GM12875 (cell line): ENCODE results near the gene HMOX2.

Experiments used
- H3K4me3 ChIP-seq: one replicate; pipeline ENCODE4 v1.5.1; 2011; ENCODE audit warnings: low read depth, low read length, control low read depth
- TF ChIP-seq, protein P1 (sequence below): IDR thresholded peaks from 2 replicates; pipeline ENCODE4 v1.5.1; 2011; ENCODE audit warnings: low read depth, mild to moderate bottlenecking, control low read depth, inconsistent platforms, low read length, moderate library complexity, borderline replicate concordance; ENCODE audit not compliant: insufficient read depth

HMOX2 gene

DNA sequence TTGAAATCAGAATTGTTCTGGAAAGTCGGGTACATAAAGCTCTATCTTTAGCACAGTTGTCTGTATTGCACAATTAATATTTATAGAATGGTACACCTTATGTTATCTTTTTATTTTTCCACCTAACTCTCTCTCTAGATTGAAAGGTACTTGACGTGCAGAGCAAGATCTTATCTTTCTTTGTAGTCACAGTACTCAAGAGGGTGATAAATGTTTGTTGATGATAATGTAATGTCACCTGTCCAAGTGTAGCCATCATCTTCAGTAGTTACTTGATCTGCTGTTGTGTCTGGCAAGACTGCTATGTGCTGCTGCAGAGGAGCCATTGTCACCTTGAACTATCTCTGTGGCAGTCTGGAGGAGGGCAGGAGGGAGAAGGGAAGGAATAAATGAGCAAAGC lies 5.3 kb downstream of the HMOX2 start:
- no peak overlapping the region for H3K4me3 ChIP-seq
- TF ChIP-seq, protein P1, sequence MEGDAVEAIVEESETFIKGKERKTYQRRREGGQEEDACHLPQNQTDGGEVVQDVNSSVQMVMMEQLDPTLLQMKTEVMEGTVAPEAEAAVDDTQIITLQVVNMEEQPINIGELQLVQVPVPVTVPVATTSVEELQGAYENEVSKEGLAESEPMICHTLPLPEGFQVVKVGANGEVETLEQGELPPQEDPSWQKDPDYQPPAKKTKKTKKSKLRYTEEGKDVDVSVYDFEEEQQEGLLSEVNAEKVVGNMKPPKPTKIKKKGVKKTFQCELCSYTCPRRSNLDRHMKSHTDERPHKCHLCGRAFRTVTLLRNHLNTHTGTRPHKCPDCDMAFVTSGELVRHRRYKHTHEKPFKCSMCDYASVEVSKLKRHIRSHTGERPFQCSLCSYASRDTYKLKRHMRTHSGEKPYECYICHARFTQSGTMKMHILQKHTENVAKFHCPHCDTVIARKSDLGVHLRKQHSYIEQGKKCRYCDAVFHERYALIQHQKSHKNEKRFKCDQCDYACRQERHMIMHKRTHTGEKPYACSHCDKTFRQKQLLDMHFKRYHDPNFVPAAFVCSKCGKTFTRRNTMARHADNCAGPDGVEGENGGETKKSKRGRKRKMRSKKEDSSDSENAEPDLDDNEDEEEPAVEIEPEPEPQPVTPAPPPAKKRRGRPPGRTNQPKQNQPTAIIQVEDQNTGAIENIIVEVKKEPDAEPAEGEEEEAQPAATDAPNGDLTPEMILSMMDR: no peak

DNA sequence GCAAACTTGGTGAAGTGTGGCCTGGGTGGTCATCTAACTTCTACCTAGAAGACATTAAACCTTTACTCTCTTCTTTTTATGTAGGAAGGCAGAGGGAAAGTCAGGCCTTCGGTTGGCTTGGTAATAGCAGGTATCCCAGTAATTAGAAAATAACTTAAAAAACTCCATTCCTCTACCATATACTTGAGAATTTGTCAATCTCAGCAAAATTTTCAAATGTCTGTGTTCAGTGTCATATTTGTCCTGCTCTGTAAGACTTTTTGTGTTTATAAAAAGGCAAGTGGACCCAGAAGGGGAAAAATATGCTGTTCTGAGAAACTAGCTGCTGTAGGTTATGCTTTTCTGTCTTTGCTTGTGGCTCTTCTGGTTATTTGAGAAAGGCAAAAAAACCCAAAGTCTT lies 5.8 kb downstream of the HMOX2 start:
- TF ChIP-seq, protein P1: no peak
- no peak overlapping the region for H3K4me3 ChIP-seq

DNA sequence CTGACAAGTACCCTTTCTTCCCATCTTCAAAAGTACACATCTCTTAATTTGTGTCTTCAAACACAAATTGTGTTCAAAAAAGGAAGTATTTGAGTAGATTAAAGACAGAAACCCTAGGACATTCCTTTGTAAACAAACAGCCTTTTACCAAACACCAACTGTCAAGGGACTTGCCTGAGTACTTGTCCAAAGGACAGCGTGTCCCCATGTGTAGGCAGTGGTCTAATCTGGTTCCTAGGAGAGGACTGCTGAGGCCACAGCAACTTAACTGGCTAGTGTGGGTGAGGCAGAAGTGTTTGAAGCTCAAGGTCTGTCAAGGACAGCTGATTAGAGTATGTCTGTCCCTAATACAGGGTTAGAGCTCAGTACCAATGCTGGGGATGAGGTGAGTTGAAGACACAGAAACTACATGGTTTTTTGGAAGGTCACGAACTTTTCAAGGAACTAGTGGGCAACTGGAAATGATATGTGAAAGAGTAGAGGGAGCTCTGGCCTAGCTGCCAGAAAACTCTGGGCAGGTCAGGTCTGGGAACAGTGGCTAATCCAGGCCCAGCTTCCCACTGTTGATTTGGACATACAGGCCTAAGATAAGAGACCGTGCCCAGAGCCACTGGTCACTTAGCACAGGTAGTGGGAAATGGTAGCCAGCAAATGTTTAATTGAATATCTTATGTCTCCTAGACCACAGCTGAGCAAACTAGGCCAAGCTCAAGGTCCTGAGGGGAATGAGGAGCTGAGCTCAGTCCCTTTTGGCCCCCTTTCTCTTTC lies 10.1 kb downstream of the HMOX2 start:
- TF ChIP-seq, protein P1: no peak
- H3K4me3 ChIP-seq: no peak overlapping the region

DNA sequence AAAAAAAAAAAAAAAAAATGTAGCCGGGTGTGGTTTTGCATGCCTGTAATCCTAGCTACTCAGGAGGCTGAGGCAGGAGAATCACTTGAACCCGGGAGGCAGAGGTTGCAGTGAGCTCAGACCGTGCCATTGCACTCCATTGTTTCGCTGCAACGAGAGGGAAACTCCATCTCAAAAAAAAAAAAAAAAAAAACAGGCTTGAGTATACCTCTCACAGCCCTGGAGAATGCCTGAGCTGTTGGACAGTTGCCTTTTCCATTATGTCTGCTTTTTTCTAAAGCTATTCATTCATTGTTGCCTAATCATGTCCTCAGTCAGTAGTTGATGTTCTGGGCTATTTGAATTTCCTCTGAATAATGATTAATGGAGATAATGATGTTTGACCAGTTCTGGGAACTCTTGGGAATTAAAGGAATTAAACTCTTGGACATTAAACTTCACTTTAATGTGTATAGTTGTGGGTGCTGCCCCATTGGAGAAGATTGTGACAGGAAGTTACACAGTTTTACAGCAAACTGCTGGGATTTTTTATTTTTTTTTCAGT lies 11.8 kb downstream of the HMOX2 start:
- TF ChIP-seq, protein P1: no peak
- H3K4me3 ChIP-seq: no peak overlapping the region

DNA sequence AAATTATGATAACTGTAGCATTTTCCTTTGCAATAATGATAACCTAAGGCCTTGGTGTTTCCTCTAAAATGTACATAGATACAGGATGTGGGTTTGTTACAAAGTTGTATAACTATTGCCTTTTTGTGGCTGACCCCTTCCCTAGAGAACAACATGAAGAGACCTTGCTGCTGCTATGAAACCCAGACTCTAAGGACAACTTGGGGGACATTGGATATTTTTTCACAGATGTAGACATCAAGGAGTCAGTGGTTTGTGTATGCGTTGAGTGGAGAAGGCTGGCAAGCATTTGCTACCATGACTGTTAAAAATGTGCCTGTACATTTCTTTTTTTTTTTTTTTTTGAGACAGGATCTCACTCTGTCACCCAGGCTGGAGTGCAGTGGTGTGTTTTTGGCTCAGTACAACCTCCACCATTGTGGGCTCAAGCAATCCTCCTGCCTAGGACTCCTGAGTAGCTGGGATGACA lies 12.3 kb downstream of the HMOX2 start:
- TF ChIP-seq, protein P1: no peak

DNA sequence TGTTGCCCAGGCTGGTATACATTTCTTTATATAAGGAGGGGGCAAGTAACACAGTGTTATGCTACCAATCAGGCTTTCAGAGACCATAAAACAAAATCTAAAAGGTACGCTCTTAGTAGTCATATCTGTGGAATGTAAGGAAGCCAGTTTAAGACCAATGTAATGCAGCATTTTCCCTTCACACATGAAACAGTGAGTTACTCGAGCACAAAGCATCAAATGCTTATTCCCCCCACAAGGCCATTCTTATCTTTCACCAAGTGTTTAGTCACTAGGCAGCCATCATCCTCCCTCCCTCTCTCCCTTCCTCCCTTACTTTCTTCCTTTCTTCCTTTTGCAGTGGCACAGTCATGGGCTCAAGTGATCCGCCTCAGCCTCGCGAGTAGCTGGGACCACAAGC lies 12.8 kb downstream of the HMOX2 start:
- TF ChIP-seq, protein P1: no peak
- no peak overlapping the region for H3K4me3 ChIP-seq

More for the DNA sequence above, 12.3 kb downstream of the HMOX2 start:
- no peak overlapping the region for H3K4me3 ChIP-seq

DNA sequence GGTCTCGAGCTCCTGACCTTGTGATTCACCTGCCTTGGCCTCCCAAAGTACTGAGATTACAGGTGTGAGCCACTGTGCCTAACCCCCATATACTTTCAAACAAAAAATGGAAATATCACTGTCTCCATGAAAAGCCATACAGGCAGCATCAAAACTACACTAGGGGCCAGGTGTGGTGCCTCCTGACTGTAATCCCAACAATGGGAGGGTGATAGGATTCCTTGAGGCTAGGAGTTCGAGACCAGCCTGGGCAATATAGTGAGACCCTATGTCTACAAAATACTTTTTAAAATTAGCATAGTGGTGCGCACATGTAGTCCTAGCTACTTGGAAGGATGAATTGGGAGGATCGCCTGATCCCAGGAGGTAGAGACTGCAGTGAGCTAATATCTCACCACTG lies 15.7 kb downstream of the HMOX2 start:
- TF ChIP-seq, protein P1: no peak
- H3K4me3 ChIP-seq: no peak overlapping the region
